Measurements from ENCODE around the gene MEIS2.

- TF ChIP-seq SPI1 (IDR thresholded peaks at IDR 0.05; ENCODE audit: low read depth, low read length), result no peak
- no peak for TF ChIP-seq POLR2A (IDR thresholded peaks at IDR 0.05; ENCODE audit: low read depth, low read length)
- TF ChIP-seq POLR2AphosphoS5 (IDR thresholded peaks at IDR 0.05; ENCODE audit: low read depth, low read length), result no peak
- TF ChIP-seq TAF1 (IDR thresholded peaks at IDR 0.05; ENCODE audit: low read depth, low read length), result no peak
Observed at GRCh38 chr15:37071134-37071533, 29.2 kb downstream of the MEIS2 start.
